Measurements from ENCODE around the gene TENM4.

Gene TENM4

GRCh38 chr11:78753297-78753696 lies 687.5 kb downstream of the TENM4 start (continued):
- TF ChIP-seq CREB5 (CRISPR knock-in tag; IDR thresholded peaks at IDR 0.05; ENCODE audit: low read depth) (no peak), TOX (CRISPR knock-in tag; IDR thresholded peaks at IDR 0.05; ENCODE audit: borderline replicate concordance) (no peak), CSRNP3 (CRISPR knock-in tag; IDR thresholded peaks at IDR 0.05) (no peak), SNAI2 (CRISPR knock-in tag; IDR thresholded peaks at IDR 0.05) (no peak)

DNA sequence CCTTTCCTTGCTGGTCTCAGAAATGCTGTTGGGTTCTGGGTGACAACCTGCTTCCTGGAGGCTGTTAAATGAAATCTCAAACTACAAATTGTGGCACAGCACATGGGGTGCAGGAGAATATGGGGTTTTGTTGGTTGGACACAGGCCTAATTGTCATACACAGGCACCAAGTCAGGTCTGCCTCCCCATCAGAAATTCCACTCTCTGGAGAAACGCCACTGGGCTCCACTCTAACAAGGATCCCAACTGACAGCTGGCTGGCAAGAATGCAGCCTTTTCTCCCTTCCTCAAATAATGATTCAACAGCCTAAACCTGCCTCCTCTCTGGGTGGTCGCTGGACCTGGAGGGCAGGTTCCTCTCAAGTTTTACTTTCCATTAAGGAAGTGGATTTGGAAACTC lies 688.3 kb downstream of the TENM4 start:
- no peak for TF ChIP-seq SNAI2 (CRISPR knock-in tag; IDR thresholded peaks at IDR 0.05)
- no peak for ATAC-seq

DNA sequence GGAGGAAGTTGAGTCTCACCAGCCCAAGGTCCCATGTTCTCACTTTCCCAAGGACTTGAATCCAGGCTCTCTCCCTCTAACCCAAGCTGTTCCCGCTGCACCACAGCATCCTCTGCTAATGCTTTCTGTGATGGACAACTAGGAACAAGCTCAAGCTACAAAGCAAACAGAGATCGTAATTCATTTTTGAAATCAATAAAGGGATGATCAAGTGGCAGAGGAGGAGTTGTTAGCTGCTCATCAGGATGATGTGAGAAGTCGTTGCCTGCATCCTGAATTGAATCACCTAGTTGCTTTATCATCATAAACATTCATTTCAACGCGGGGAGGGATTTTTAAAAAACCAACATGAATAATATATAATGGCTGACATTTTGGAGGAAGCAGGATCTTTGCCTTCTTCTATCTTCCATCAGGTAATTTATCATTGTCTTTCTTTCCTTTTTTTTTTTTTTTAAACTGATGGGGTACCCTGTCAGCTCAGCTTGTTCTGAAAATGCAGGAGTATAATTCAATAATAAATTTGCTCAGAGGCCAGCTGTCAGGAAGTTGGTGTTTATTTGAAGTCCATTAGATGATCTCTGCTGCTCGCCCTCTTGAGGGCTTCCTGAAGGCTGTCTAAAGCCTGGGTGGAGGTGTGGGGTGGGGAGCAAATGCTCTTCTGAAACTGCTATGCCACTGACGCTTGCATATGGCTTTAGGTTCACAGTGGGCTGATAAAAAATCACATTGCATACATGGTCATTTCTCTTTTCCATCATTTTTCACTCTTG lies 691.7 kb downstream of the TENM4 start:
- peak; percentile 57; the same call in 1 of the 3 replicates for ATAC-seq
- TF ChIP-seq, protein P1, sequence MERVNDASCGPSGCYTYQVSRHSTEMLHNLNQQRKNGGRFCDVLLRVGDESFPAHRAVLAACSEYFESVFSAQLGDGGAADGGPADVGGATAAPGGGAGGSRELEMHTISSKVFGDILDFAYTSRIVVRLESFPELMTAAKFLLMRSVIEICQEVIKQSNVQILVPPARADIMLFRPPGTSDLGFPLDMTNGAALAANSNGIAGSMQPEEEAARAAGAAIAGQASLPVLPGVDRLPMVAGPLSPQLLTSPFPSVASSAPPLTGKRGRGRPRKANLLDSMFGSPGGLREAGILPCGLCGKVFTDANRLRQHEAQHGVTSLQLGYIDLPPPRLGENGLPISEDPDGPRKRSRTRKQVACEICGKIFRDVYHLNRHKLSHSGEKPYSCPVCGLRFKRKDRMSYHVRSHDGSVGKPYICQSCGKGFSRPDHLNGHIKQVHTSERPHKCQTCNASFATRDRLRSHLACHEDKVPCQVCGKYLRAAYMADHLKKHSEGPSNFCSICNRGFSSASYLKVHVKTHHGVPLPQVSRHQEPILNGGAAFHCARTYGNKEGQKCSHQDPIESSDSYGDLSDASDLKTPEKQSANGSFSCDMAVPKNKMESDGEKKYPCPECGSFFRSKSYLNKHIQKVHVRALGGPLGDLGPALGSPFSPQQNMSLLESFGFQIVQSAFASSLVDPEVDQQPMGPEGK (CRISPR knock-in tag; IDR thresholded peaks at IDR 0.05; ENCODE audit: borderline replicate concordance): no peak
- no peak for TF ChIP-seq ISL1 (CRISPR knock-in tag; IDR thresholded peaks at IDR 0.05)
- no peak for TF ChIP-seq OSR1 (CRISPR knock-in tag; IDR thresholded peaks at IDR 0.05)
- TF ChIP-seq GLIS3 (CRISPR knock-in tag; IDR thresholded peaks at IDR 0.05): no peak
- TF ChIP-seq TOX (CRISPR knock-in tag; IDR thresholded peaks at IDR 0.05; ENCODE audit: borderline replicate concordance): no peak
- TF ChIP-seq BACH2 (CRISPR knock-in tag; IDR thresholded peaks at IDR 0.05; ENCODE audit: borderline replicate concordance): no peak
- no peak for TF ChIP-seq RARB (CRISPR knock-in tag; IDR thresholded peaks at IDR 0.05)
- TF ChIP-seq CSRNP3 (CRISPR knock-in tag; IDR thresholded peaks at IDR 0.05): no peak
- no peak for TF ChIP-seq CSDC2 (CRISPR knock-in tag; IDR thresholded peaks at IDR 0.05)
- TF ChIP-seq ESRRG (CRISPR knock-in tag; IDR thresholded peaks at IDR 0.05): no peak
- TF ChIP-seq ZFP3 (CRISPR knock-in tag; IDR thresholded peaks at IDR 0.05): no peak
- no peak; the same call in 1 of the 2 replicates for TF ChIP-seq TCF4 (CRISPR knock-in tag; IDR thresholded peaks at IDR 0.05; ENCODE audit: borderline replicate concordance)

DNA sequence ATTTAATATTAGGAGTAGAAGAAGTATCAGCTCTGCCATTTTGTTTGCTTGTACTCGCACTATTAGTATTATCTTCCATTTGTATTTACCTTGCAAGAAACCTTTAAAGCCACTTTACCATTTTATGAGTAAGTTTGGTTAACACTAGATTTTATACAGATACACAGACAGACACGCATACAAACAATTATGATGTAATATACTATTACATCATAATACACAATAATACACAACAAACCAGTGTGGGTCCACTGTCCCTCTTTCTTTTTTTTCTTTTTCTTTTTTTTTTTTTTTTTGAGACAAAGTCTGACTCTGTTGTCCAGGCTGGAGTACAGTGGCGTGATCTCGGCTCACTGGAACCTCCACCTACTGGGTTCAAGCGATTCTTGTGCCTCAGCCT lies 695.9 kb downstream of the TENM4 start:
- no peak for ATAC-seq
- TF ChIP-seq, protein P1 (CRISPR knock-in tag; IDR thresholded peaks at IDR 0.05; ENCODE audit: borderline replicate concordance): no peak
- TF ChIP-seq CSRNP3 (CRISPR knock-in tag; IDR thresholded peaks at IDR 0.05) (no peak), GLIS3 (CRISPR knock-in tag; IDR thresholded peaks at IDR 0.05) (no peak), ESRRG (CRISPR knock-in tag; IDR thresholded peaks at IDR 0.05) (no peak), ISL1 (CRISPR knock-in tag; IDR thresholded peaks at IDR 0.05) (no peak), CREB5 (CRISPR knock-in tag; IDR thresholded peaks at IDR 0.05; ENCODE audit: low read depth) (no peak), CSDC2 (CRISPR knock-in tag; IDR thresholded peaks at IDR 0.05) (no peak), SNAI2 (CRISPR knock-in tag; IDR thresholded peaks at IDR 0.05) (no peak), ZNF565 (CRISPR knock-in tag; conservative IDR thresholded peaks at IDR 0.05; ENCODE audit: low read depth) (no peak), TCF4 (CRISPR knock-in tag; IDR thresholded peaks at IDR 0.05; ENCODE audit: borderline replicate concordance) (no peak), ZNF70 (CRISPR knock-in tag; IDR thresholded peaks at IDR 0.05) (no peak), TOX (CRISPR knock-in tag; IDR thresholded peaks at IDR 0.05; ENCODE audit: borderline replicate concordance) (no peak), OSR1 (CRISPR knock-in tag; IDR thresholded peaks at IDR 0.05) (no peak), ZNF8 (CRISPR knock-in tag; IDR thresholded peaks at IDR 0.05) (no peak), ZC3H10 (CRISPR knock-in tag; IDR thresholded peaks at IDR 0.05) (no peak)
- TF ChIP-seq, protein P2, sequence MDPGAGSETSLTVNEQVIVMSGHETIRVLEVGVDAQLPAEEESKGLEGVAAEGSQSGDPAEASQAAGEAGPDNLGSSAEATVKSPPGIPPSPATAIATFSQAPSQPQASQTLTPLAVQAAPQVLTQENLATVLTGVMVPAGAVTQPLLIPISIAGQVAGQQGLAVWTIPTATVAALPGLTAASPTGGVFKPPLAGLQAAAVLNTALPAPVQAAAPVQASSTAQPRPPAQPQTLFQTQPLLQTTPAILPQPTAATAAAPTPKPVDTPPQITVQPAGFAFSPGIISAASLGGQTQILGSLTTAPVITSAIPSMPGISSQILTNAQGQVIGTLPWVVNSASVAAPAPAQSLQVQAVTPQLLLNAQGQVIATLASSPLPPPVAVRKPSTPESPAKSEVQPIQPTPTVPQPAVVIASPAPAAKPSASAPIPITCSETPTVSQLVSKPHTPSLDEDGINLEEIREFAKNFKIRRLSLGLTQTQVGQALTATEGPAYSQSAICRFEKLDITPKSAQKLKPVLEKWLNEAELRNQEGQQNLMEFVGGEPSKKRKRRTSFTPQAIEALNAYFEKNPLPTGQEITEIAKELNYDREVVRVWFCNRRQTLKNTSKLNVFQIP (CRISPR knock-in tag; IDR thresholded peaks at IDR 0.05; ENCODE audit: borderline replicate concordance, low read depth): no peak
